NCI-H2081 (cell line): Measurements from ENCODE around the gene QKI.

Experiments
- DNase-seq, 2 experiments: peaks; one replicate each; lab custom pipeline; 2025; lab: John Stamatoyannopoulos, UW

QKI gene

GRCh38 chr6:163487606-163488005 is 73.1 kb downstream of the QKI start:
- DNase-seq = no peak

- no peak for DNase-seq
Measured at GRCh38 chr6:163489584-163489983, 75.1 kb downstream of the QKI start.

DNA sequence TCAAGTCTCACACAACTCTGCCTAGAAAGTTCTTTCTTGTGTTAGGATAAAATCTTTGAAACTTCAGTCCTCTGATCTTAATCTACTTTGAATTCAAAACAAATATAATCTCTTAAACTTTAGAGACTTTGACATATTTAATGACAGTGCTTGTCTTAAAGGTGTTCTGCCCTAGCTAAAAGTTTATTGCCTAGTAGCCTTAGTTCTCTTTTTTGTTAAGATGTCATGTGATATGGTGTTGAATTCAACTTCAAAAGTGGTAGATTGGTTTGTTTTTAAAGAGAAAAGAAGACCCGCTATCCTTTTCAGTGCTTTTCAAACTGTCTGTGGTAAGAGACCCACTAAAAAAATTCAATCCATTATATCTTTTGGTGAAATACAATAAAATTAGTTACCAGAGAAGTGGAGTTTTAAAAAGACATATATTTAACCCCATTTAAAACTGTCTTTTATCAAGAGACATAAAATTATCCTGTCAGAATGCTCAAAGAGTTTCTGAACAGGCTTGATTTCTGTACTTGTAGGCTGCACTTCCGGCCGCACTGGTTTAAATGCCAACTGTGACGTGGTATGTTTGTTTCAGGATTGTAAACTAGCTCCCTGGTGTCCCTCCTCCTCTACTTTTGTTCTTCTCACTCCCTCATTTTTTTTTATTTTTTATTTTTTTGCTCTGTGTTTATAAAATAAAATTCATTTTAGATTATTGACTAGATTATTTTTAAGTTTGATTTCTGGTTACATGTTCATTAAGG is 76.5 kb downstream of the QKI start:
- peak; percentile 13 to 31 for DNase-seq

GRCh38 chr6:163491737-163492300 is 77.3 kb downstream of the QKI start:
- DNase-seq = no peak

DNA sequence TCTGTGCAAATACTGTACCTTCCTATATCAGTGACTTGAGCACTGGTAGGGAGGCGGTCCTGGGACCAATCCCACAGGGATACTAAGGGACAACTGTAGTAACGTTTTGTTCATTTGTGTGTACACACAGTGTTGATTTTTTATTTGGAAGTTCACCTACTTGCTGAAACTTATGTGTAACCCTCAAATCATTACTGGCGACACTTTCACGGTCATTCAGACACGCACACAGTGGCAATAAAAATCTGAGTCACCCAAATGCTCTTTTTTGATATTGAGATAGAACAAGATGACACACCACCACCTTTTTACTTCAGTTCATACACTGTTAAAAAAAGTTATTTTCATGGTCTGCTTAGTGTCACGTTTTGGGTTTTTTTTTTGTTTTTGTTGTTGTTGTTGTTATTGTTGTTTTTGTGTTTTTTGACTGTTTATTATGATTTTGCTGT is 79.8 kb downstream of the QKI start:
- no peak for DNase-seq

GRCh38 chr6:163496205-163496604 is 81.7 kb downstream of the QKI start:
- DNase-seq = no peak

DNA sequence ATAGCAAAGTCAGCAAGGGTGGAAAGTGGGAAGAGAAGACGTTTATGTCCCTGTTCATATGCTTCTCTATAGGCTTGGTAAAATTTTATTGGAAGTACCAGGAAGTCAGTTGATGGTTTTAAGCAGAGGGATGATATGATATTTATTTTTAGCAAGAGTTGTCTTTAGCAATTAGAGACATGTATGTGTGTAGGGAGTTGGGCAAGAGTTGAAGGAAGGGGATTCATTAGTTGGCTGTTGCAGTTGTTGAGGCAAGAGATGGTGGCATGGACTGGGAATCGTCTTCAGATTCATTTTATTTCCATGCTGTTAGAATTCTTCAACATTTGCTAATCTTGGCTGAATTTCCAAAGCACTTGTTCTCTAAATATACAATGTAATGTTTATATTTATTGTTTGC is 85.6 kb downstream of the QKI start:
- no peak for DNase-seq

- DNase-seq = no peak
Measured at GRCh38 chr6:163501026-163501425, 86.5 kb downstream of the QKI start.

- peak in 1 of 2 experiments; percentile 58 for DNase-seq
Measured at GRCh38 chr6:163501439-163501838, 86.9 kb downstream of the QKI start.

GRCh38 chr6:163504984-163505640 is 90.6 kb downstream of the QKI start:
- no peak for DNase-seq

GRCh38 chr6:163507965-163508364 is 93.4 kb downstream of the QKI start:
- no peak for DNase-seq

- no peak for DNase-seq
Measured at GRCh38 chr6:163513003-163513402, 98.5 kb downstream of the QKI start.

- no peak for DNase-seq
Measured at GRCh38 chr6:163513570-163514166, 99.2 kb downstream of the QKI start.

DNA sequence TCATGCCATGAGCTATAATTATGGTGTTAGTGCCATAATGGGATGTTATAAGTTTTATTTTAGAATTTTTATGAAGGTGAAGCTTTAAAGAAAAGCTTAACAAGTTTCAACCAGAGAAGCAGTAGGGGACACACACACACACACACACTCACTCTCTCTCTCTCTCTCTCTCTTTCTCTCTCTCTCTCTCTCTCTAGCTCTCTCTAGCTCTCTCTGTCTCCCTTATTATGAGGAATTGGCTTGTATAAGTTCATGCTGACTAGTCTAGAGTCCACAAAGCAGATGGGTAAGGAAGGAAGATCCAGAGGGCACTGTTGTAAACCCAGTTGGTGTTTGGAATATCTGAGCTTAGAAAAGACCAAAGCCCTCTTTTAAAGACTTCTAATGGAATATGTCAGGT is 102.4 kb downstream of the QKI start:
- DNase-seq = no peak

DNA sequence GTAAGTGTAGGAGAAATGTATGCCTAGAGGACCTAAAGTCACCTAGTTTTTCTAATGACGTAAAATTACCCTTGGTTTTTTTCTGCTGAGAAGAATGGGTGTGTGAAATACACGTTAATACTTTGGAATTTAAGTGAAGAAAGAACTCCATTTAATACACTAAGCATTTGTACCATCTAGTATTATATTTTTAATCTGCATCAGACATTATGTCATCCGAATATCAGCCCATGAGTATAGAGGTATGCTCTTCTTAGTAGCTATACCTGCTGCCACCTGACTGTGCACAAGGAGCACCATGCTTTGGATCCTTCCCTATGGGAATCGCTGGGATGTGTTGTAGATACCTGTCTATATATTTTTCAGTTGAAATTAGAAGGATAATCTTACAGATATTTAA is 106.4 kb downstream of the QKI start:
- no peak for DNase-seq

DNA sequence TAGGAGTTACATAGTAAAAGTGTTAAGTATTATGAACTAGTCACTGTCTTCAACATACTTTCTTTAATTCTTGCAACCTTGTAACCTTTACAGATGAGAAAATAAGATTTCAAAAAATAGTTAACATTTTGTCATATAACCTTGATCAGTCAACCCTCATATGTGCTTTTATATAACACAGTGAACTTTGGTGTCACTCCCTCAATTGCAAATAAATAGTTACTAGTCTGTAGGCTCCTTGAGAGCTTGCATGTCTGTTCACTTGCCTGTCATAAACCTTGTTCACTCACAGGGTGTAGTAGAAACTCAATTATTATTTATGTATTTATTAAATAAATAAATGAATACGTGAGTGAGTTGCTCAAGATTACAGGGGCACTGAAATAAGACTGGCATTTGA is 107.5 kb downstream of the QKI start:
- no peak for DNase-seq

DNA sequence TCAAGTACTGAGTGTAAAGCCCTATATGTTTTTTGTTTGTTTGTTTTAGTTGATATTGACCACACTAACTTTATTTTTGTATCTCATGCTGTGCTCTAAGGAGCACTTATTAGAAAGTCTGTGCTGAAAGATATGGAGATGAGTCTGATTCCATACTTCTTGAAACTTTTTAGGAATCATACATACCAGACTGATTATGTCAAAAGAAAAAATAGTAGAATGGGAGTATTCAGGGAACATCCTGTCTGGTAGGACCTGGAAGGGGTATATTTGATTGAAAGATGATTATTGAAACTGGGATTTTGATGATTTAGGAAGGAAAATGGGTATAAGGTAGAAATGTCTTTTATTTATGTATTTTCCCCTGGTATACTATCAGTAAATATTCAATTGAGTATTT is 111.4 kb downstream of the QKI start:
- no peak for DNase-seq

GRCh38 chr6:163526346-163526745 is 111.8 kb downstream of the QKI start:
- DNase-seq = no peak

DNA sequence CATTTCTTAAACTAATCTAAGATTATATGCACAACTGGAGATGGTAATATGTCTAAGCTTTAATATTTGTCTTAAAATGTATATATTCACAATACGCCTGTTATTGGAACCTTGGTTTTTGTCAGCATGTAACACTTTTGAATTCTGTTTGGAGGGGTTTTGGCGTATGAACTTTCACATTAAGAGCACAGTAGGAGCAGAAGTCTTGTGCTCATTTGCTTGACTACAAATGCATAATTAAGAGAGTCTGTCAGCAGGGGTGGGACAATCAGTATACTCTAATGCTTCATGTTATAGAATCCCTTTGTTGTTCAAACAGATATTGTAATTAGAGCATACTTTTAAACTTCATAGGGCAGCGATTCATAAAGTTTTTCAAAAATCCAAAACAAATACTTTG is 112.8 kb downstream of the QKI start:
- no peak for DNase-seq

GRCh38 chr6:163529605-163530004 is 115.1 kb downstream of the QKI start:
- no peak for DNase-seq

GRCh38 chr6:163530406-163530805 is 115.9 kb downstream of the QKI start:
- no peak for DNase-seq

DNA sequence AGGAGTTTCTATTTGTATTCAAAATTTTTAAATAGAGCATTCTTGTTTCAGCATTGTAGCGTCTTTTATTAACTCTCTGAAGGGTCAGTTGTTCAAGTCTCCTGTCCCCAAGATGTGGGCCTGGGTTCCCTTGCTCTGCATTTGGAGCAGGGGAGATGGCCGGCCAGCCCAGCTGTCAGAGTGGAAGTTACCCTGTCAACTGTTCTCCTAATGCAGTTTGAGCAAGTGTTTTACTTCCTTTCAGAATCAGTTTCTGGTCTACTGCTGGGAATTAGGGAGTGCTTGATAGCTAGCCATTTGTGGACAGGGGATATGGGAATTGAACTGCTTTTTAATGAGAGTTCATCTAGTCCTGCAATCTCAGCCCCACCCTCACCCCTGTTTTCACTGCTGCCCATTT is 116.6 kb downstream of the QKI start:
- no peak for DNase-seq

- no peak for DNase-seq
Measured at GRCh38 chr6:163532526-163533078, 118.1 kb downstream of the QKI start.
